Mesendoderm (in vitro differentiated cells): Measurements from ENCODE around the gene VANGL2.

Experiments
- DNase-seq: peaks from one replicate; pipeline ENCODE4 v3.0.0; 2013
- H2AK5ac ChIP-seq: 2 replicates; pipeline ENCODE4 v1.6.1; 2013; ENCODE audit warnings: low read length, inconsistent platforms
- H2BK120ac ChIP-seq: 2 replicates; pipeline ENCODE4 v1.6.1; 2013; ENCODE audit warnings: low read depth, mild to moderate bottlenecking, low read length, moderate library complexity, mixed read lengths
- H2BK15ac ChIP-seq: replicated peaks from 2 replicates; pipeline ENCODE4 v1.6.1; 2013; ENCODE audit warnings: low read depth, mild to moderate bottlenecking, moderate library complexity
- H2BK5ac ChIP-seq: 2 replicates; pipeline ENCODE4 v1.6.1; 2013; ENCODE audit warnings: low read length, inconsistent platforms
- H3K18ac ChIP-seq: 2 replicates; pipeline ENCODE4 v1.6.1; 2013; ENCODE audit warnings: mild to moderate bottlenecking, low read length, mixed read lengths
- H3K23ac ChIP-seq: one replicate; pipeline ENCODE4 v1.6.1; 2013; ENCODE audit warnings: low read length
- H3K27ac ChIP-seq: 2 replicates; pipeline ENCODE4 v1.5.1; 2013; ENCODE audit warnings: low read depth, mild to moderate bottlenecking, inconsistent platforms, low read length, moderate library complexity
- H3K27me3 ChIP-seq: 2 replicates; pipeline ENCODE4 v1.6.1; 2013; ENCODE audit warnings: low read length, control low read depth, mild to moderate bottlenecking, inconsistent platforms; ENCODE audit not compliant: insufficient read depth, poor library complexity
- H3K36me3 ChIP-seq: 2 replicates; pipeline ENCODE4 v1.6.1; 2013; ENCODE audit warnings: low read length, inconsistent platforms; ENCODE audit not compliant: control insufficient read depth, insufficient read depth
- H3K4ac ChIP-seq: one replicate; pipeline ENCODE4 v1.6.1; 2013; ENCODE audit warnings: low read depth, mild to moderate bottlenecking, low read length, moderate library complexity
- H3K4me1 ChIP-seq: 2 replicates; pipeline ENCODE4 v1.6.1; 2013; ENCODE audit warnings: low read depth, low read length, inconsistent platforms; ENCODE audit not compliant: control insufficient read depth
- H3K4me2 ChIP-seq: 2 replicates; pipeline ENCODE4 v1.6.1; 2013; ENCODE audit warnings: low read length
- H3K4me3 ChIP-seq: 2 replicates; pipeline ENCODE4 v1.5.1; 2013; ENCODE audit warnings: mild to moderate bottlenecking, low read length
- H3K56ac ChIP-seq: one replicate; pipeline ENCODE4 v1.6.1; 2013; ENCODE audit warnings: low read length
- H3K79me1 ChIP-seq: 2 replicates; pipeline ENCODE4 v1.6.1; 2013; ENCODE audit warnings: low read length, inconsistent platforms
- H3K79me2 ChIP-seq: 2 replicates; pipeline ENCODE4 v1.6.1; 2013; ENCODE audit warnings: mild to moderate bottlenecking, low read length; ENCODE audit not compliant: control insufficient read depth, insufficient read depth
- H3K9ac ChIP-seq: 2 replicates; pipeline ENCODE4 v1.6.1; 2013; ENCODE audit warnings: low read length, inconsistent platforms
- H4K5ac ChIP-seq: one replicate; pipeline ENCODE4 v1.6.1; 2013; ENCODE audit warnings: low read length
- H4K8ac ChIP-seq: one replicate; pipeline ENCODE4 v1.6.1; 2013; ENCODE audit warnings: low read depth, mild to moderate bottlenecking, control low read depth, low read length, moderate library complexity
- WGBS: extraction: QIAGEN DNeasy Blood & Tissue Kit; methylation state at CpG from one replicate; pipeline ENCODE4 v1.1.7; 2013; ENCODE audit warnings: low lambda C conversion rate, missing lambda C conversion rate; ENCODE audit not compliant: insufficient coverage; ENCODE audit errors: extremely low coverage; 5-methylcytosine and 5-hydroxymethylcytosine counted together

VANGL2 gene

GRCh38 chr1:160466961-160467360, 66.6 kb downstream of the VANGL2 start:
- H3K4me1 ChIP-seq = no peaks in the 10 kb centered on the region
- no peak overlapping the region for H3K4me3 ChIP-seq
- no peak overlapping the region for H4K5ac ChIP-seq
- no peak overlapping the region for H4K8ac ChIP-seq
- no peak overlapping the region for H2AK5ac ChIP-seq
- no peaks in the 10 kb centered on the region for H3K79me2 ChIP-seq
- DNase-seq = no peak
- no peak overlapping the region for H3K56ac ChIP-seq
- H3K4me2 ChIP-seq = no peak overlapping the region
- no peaks in the 10 kb centered on the region for H3K36me3 ChIP-seq
- no peak overlapping the region for H3K9ac ChIP-seq
- no peaks in the 10 kb centered on the region for H3K27me3 ChIP-seq
- no CpG with 5 or more reads among the region's 2 CpGs for WGBS
- H3K79me1 ChIP-seq = no peaks in the 10 kb centered on the region
- H2BK5ac ChIP-seq = no peak overlapping the region
- H3K27ac ChIP-seq = no peak overlapping the region
- no peak overlapping the region for H3K18ac ChIP-seq
- H3K23ac ChIP-seq = no peak overlapping the region
- no peak overlapping the region for H3K4ac ChIP-seq
- no peak overlapping the region for H2BK120ac ChIP-seq
- no peak overlapping the region for H2BK15ac ChIP-seq

- H4K5ac ChIP-seq = no peak overlapping the region
- H3K36me3 ChIP-seq = no peaks in the 10 kb centered on the region
- no peak overlapping the region for H2AK5ac ChIP-seq
- no peaks in the 10 kb centered on the region for H3K79me1 ChIP-seq
- no peak overlapping the region for H3K56ac ChIP-seq
- no peak overlapping the region for H3K27ac ChIP-seq
- H3K4ac ChIP-seq = no peak overlapping the region
- no peak overlapping the region for H4K8ac ChIP-seq
- no peak overlapping the region for H3K18ac ChIP-seq
- H3K4me2 ChIP-seq = no peak overlapping the region
- H2BK5ac ChIP-seq = no peak overlapping the region
- no peak overlapping the region for H3K9ac ChIP-seq
- H3K4me3 ChIP-seq = no peak overlapping the region
- no peaks in the 10 kb centered on the region for H3K27me3 ChIP-seq
- H2BK15ac ChIP-seq = no peak overlapping the region
- H3K23ac ChIP-seq = no peak overlapping the region
- no peaks in the 10 kb centered on the region for H3K4me1 ChIP-seq
- no peak overlapping the region for H2BK120ac ChIP-seq
- no peak for DNase-seq
- H3K79me2 ChIP-seq = no peaks in the 10 kb centered on the region
These were observed 67.2 kb downstream of the VANGL2 start for GRCh38 chr1:160467576-160467975.

DNA sequence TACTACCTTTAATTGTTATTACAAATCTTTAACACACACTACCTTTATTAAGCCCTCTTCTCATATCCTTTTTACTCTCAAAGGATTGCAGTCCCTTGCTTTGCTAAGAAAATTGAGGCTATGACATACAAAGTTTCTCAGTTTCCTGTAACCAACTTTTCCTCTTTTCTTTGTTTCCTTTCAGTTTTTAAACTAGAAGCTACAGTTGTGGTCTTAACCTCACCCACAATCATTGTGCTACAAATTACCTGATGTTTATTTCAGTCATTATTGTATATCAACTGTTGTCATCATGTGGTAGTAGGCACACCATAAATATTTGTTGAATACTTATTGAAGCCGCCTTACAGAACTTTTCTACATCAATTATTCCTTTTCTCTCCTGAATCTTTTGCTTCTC, 70.9 kb downstream of the VANGL2 start:
- H3K4me3 ChIP-seq = no peak overlapping the region
- no peak overlapping the region for H2BK120ac ChIP-seq
- DNase-seq = no peak
- H3K4me2 ChIP-seq = no peak overlapping the region
- H3K79me1 ChIP-seq = no peaks in the 10 kb centered on the region
- WGBS = no CpG with 5 or more reads among the region's 1 CpG
- no peak overlapping the region for H3K9ac ChIP-seq
- H2BK5ac ChIP-seq = no peak overlapping the region
- no peak overlapping the region for H3K18ac ChIP-seq
- H4K8ac ChIP-seq = no peak overlapping the region
- no peak overlapping the region for H4K5ac ChIP-seq
- no peak overlapping the region for H2AK5ac ChIP-seq
- H2BK15ac ChIP-seq = no peak overlapping the region
- no peaks in the 10 kb centered on the region for H3K4me1 ChIP-seq
- H3K27me3 ChIP-seq = no peaks in the 10 kb centered on the region
- H3K4ac ChIP-seq = no peak overlapping the region
- no peak overlapping the region for H3K56ac ChIP-seq
- no peak overlapping the region for H3K27ac ChIP-seq
- H3K23ac ChIP-seq = no peak overlapping the region
- no peaks in the 10 kb centered on the region for H3K36me3 ChIP-seq
- no peaks in the 10 kb centered on the region for H3K79me2 ChIP-seq

GRCh38 chr1:160472112-160472511, 71.7 kb downstream of the VANGL2 start:
- H3K56ac ChIP-seq = no peak overlapping the region
- H4K5ac ChIP-seq = no peak overlapping the region
- no peaks in the 10 kb centered on the region for H3K4me1 ChIP-seq
- H3K4me3 ChIP-seq = no peak overlapping the region
- H3K27me3 ChIP-seq = no peaks in the 10 kb centered on the region
- no peak overlapping the region for H4K8ac ChIP-seq
- no peak overlapping the region for H3K9ac ChIP-seq
- H2BK5ac ChIP-seq = no peak overlapping the region
- no peak overlapping the region for H2BK120ac ChIP-seq
- H2AK5ac ChIP-seq = no peak overlapping the region
- no peaks in the 10 kb centered on the region for H3K79me1 ChIP-seq
- no peaks in the 10 kb centered on the region for H3K36me3 ChIP-seq
- DNase-seq = no peak
- no peak overlapping the region for H3K23ac ChIP-seq
- H3K79me2 ChIP-seq = no peaks in the 10 kb centered on the region
- no peak overlapping the region for H2BK15ac ChIP-seq
- WGBS = no CpG with 5 or more reads among the region's 3 CpGs
- H3K4ac ChIP-seq = no peak overlapping the region
- no peak overlapping the region for H3K18ac ChIP-seq
- no peak overlapping the region for H3K27ac ChIP-seq
- H3K4me2 ChIP-seq = no peak overlapping the region

GRCh38 chr1:160474392-160475242, 74.3 kb downstream of the VANGL2 start:
- no peak overlapping the region for H2BK120ac ChIP-seq
- no peak overlapping the region for H2BK15ac ChIP-seq
- no peak overlapping the region for H4K8ac ChIP-seq
- no CpG with 5 or more reads among the region's 1 CpG for WGBS
- no peak overlapping the region for H3K9ac ChIP-seq
- H3K79me1 ChIP-seq = no peaks in the 10 kb centered on the region
- no peak overlapping the region for H3K4me2 ChIP-seq
- H3K18ac ChIP-seq = no peak overlapping the region
- no peak overlapping the region for H3K23ac ChIP-seq
- H3K27ac ChIP-seq = no peak overlapping the region
- no peak for DNase-seq
- H3K36me3 ChIP-seq = no peaks in the 10 kb centered on the region
- no peak overlapping the region for H2BK5ac ChIP-seq
- no peak overlapping the region for H3K4ac ChIP-seq
- no peak overlapping the region for H2AK5ac ChIP-seq
- no peaks in the 10 kb centered on the region for H3K4me1 ChIP-seq
- H3K27me3 ChIP-seq = no peaks in the 10 kb centered on the region
- no peaks in the 10 kb centered on the region for H3K79me2 ChIP-seq
- no peak overlapping the region for H3K56ac ChIP-seq
- no peak overlapping the region for H3K4me3 ChIP-seq
- H4K5ac ChIP-seq = no peak overlapping the region
